ENCODE measurements around the gene CPEB1. TPM values are rescaled to one million over a fixed set of nuclear protein-coding genes. Genes with fewer than 3 reads are reported as not detected.
"Not testable (repeated sequence)": the region's sequence is repeated elsewhere in the genome, so short reads cannot be mapped to it uniquely, and the experiment has no call there.

CPEB1 gene
- total and polyA plus RNA-seq, 4 donors, result 0.42 to 4.0 (median 2.3) TPM

DNA sequence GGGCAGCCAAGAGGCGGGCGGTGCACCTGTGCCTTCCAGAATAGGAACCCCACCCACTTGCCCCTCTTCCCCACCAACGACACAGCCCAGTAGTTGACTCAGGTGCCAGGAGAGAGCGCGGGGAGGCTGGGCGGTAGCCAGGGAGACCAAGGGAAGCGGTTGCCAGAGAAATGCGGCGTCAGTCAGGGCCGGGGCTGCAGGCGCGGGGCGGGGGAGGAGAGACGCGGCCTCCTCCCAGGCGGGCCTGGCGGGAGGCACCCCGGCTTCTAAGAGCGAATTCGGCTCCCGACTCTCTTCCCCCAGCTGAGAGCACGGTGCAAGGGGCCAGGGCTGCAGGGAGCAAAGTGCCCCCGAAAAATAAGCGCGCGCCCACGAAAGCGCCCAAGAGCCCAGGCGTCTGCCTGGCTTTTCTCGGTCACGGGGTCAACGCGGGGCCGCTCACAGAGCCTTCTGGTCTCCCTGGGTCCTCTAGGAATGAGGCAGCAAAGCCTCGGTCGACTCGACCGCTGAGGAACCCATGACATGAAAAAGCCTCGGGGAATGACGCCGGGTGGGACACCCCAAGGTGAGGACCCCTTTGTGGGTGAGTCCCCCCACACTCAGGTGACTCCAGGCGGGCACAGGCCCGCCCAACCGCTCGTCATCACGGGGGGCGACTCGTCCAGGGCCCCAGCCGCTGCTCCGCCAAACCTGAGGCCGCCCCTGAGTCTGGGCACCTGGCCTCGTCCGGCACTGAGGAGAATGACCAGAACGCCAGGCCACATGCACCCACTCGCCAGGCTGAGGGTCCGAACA, 716 bp downstream of the CPEB1 start:
- ATAC-seq (ENCODE audit: insufficient read depth, low FRiP score), result no peak
- Histone ChIP-seq H3K4me1 (ENCODE audit: control insufficient read depth in 5 of 5, insufficient read depth in 5 of 5, low read length in 5 of 5) (peaks cover 0 to 18% (median 3%) of the 10 kb centered on the region in 5 donors), H3K27me3 (ENCODE audit: control insufficient read depth in 3 of 3, insufficient read depth in 3 of 3, low read length in 2 of 3) (peaks cover 7 to 79% (median 65%) of the 10 kb centered on the region in 3 donors), H3K9ac (ENCODE audit: insufficient read depth in 1 of 2, low read length in 2 of 2) (no peak overlapping the region), H3K9me3 (ENCODE audit: control insufficient read depth in 4 of 4, insufficient read depth in 3 of 4, low read length in 3 of 4) (peaks cover 0 to 3% (median 0%) of the 10 kb centered on the region in 4 donors), H3K36me3 (ENCODE audit: control insufficient read depth in 4 of 4, insufficient read depth in 4 of 4, low read length in 4 of 4) (no peaks in the 10 kb centered on the region), H3K4me3 (no peak overlapping the region), H3K27ac (ENCODE audit: low read depth in 1 of 2, low read length in 1 of 2) (no peak overlapping the region)
- WGBS, 2 donors, result 19 to 21% methylated on average over 55 to 56 of the region's 56 CpGs
- TF ChIP-seq, protein P1, sequence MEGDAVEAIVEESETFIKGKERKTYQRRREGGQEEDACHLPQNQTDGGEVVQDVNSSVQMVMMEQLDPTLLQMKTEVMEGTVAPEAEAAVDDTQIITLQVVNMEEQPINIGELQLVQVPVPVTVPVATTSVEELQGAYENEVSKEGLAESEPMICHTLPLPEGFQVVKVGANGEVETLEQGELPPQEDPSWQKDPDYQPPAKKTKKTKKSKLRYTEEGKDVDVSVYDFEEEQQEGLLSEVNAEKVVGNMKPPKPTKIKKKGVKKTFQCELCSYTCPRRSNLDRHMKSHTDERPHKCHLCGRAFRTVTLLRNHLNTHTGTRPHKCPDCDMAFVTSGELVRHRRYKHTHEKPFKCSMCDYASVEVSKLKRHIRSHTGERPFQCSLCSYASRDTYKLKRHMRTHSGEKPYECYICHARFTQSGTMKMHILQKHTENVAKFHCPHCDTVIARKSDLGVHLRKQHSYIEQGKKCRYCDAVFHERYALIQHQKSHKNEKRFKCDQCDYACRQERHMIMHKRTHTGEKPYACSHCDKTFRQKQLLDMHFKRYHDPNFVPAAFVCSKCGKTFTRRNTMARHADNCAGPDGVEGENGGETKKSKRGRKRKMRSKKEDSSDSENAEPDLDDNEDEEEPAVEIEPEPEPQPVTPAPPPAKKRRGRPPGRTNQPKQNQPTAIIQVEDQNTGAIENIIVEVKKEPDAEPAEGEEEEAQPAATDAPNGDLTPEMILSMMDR (IDR thresholded peaks at IDR 0.05; ENCODE audit: control extremely low read depth, extremely low read depth), result no peak
- DNase-seq, result no peak

DNA sequence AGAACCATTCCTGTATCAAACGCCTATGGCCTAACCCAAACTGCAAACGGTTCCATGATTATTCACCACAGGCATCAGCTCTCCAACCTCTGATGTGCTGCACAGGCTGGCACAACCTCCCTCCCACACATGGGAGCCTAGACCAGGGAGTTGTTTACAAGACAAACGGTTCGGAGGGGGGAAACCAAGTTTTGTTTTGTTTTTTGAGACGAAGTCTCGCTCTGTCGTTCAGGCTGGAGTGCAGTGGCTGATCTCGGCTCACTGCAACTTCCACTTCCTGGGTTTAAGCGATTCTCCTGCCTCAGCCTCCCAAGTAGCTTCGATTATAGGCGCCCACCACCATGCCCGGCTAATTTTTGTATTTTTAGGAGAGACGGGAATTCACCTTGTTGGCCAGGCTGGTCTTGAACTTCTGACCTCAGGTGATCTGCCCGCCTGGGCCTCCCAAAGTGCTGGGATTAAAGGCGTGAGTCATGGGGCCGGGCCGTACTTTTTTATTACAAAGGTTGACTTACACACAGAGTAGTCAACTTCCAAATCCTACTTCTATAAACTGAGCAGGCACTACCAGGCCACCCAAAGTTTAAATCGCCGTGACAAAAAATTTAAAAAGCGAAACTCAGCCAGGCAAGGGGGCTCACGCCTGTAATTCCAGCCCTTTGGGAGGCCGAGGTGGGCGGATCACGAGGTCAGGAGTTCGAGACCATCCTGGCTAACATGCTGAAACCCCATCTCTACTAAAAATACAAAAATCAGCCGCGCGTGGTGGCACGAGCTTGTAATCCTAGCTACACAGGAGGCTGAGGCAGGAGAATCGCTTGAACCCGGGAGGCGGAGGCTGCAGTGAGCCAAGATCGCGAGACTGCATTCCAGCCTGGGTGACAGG, 2.0 kb downstream of the CPEB1 start:
- not testable (repeated sequence) for H3K36me3 ChIP-seq (ENCODE audit: control insufficient read depth in 4 of 4, insufficient read depth in 4 of 4, low read length in 4 of 4); H3K9me3 ChIP-seq (ENCODE audit: control insufficient read depth in 4 of 4, insufficient read depth in 3 of 4, low read length in 3 of 4); H3K4me3 ChIP-seq; DNase-seq; H3K9ac ChIP-seq (ENCODE audit: insufficient read depth in 1 of 2, low read length in 2 of 2); ATAC-seq (ENCODE audit: insufficient read depth, low FRiP score); H3K27ac ChIP-seq (ENCODE audit: low read depth in 1 of 2, low read length in 1 of 2)
- 89 to 91% methylated on average over 34 of the region's 34 CpGs for WGBS, 2 donors
- peaks cover 7 to 86% (median 68%) of the 10 kb centered on the region in 3 donors for H3K27me3 ChIP-seq (ENCODE audit: control insufficient read depth in 3 of 3, insufficient read depth in 3 of 3, low read length in 2 of 3)
- peaks cover 0 to 18% (median 3%) of the 10 kb centered on the region in 5 donors for H3K4me1 ChIP-seq (ENCODE audit: control insufficient read depth in 5 of 5, insufficient read depth in 5 of 5, low read length in 5 of 5)

DNA sequence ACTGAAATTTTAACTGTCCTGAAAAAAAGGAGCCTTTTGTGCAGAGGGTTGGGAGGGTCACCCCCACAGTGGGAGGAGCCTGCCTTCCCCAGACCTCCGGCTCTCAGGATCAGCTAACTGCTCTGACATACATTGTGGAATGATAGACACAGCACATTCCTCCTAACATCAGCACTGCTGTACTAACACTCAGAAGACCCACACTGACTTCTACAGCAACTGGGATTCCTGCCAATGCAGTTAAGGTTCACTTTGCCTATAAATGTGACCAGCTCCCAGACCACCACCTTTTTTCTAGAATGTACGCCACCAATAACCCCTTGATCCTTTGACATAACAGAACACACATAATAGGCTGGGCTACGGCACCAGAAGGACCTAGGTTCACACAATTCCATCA, 3.2 kb downstream of the CPEB1 start:
- 60 to 74% methylated on average over 3 of the region's 3 CpGs for WGBS, 2 donors
- Histone ChIP-seq H3K27me3 (ENCODE audit: control insufficient read depth in 3 of 3, insufficient read depth in 3 of 3, low read length in 2 of 3) (peaks cover 7 to 86% (median 59%) of the 10 kb centered on the region in 3 donors), H3K36me3 (ENCODE audit: control insufficient read depth in 4 of 4, insufficient read depth in 4 of 4, low read length in 4 of 4) (no peaks in the 10 kb centered on the region), H3K4me3 (no peak overlapping the region), H3K9me3 (ENCODE audit: control insufficient read depth in 4 of 4, insufficient read depth in 3 of 4, low read length in 3 of 4) (peaks cover 0 to 3% (median 0%) of the 10 kb centered on the region in 4 donors), H3K4me1 (ENCODE audit: control insufficient read depth in 5 of 5, insufficient read depth in 5 of 5, low read length in 5 of 5) (peaks cover 0 to 18% (median 3%) of the 10 kb centered on the region in 5 donors), H3K9ac (ENCODE audit: insufficient read depth in 1 of 2, low read length in 2 of 2) (no peak overlapping the region), H3K27ac (ENCODE audit: low read depth in 1 of 2, low read length in 1 of 2) (no peak overlapping the region)
- DNase-seq (no peak), ATAC-seq (ENCODE audit: insufficient read depth, low FRiP score) (no peak)
- TF ChIP-seq, protein P1 (IDR thresholded peaks at IDR 0.05; ENCODE audit: control extremely low read depth, extremely low read depth), result no peak

DNA sequence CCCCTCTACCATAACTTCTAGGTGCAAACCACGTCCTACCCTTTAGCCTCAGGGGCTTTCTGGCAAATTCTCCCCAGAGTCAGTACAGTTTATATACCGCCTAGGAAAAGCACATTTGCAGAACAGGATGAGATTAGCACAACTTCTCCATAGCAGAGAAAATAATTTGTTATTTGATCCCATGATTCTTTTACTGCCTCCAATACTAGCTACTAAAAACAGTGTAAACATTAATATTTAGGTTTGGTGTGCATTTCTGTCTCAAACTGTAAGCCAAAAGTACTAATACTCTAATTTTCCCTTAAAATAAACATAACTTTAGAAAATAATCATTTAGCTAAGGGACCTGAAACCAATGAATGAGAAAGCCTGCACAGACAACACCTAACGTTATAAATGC, 4.5 kb downstream of the CPEB1 start:
- peaks cover 7 to 85% (median 55%) of the 10 kb centered on the region in 3 donors for H3K27me3 ChIP-seq (ENCODE audit: control insufficient read depth in 3 of 3, insufficient read depth in 3 of 3, low read length in 2 of 3)
- H3K4me3 ChIP-seq, result no peak overlapping the region
- no peak overlapping the region for H3K9ac ChIP-seq (ENCODE audit: insufficient read depth in 1 of 2, low read length in 2 of 2)
- ATAC-seq (ENCODE audit: insufficient read depth, low FRiP score), result no peak
- TF ChIP-seq, protein P1 (IDR thresholded peaks at IDR 0.05; ENCODE audit: control extremely low read depth, extremely low read depth), result no peak
- WGBS, 2 donors, result 60 to 61% methylated on average over 3 of the region's 3 CpGs
- H3K4me1 ChIP-seq (ENCODE audit: control insufficient read depth in 5 of 5, insufficient read depth in 5 of 5, low read length in 5 of 5), result peaks cover 0 to 12% (median 3%) of the 10 kb centered on the region in 5 donors
- H3K36me3 ChIP-seq (ENCODE audit: control insufficient read depth in 4 of 4, insufficient read depth in 4 of 4, low read length in 4 of 4), result no peaks in the 10 kb centered on the region
- no peak for DNase-seq
- H3K27ac ChIP-seq (ENCODE audit: low read depth in 1 of 2, low read length in 1 of 2), result no peak overlapping the region
- H3K9me3 ChIP-seq (ENCODE audit: control insufficient read depth in 4 of 4, insufficient read depth in 3 of 4, low read length in 3 of 4), result peaks cover 0 to 3% (median 0%) of the 10 kb centered on the region in 4 donors
